Middle frontal gyrus (tissue), 1 donor: ENCODE data around the gene MAP3K4.

Source experiments
- DNase-seq: peaks from one replicate; pipeline ENCODE4 v3.0.0-alpha.2; 2015; ENCODE audit warnings: low spot score; ENCODE audit errors: extremely low spot score

Gene MAP3K4

GRCh38 chr6:161141173-161141572, 149.6 kb downstream of the MAP3K4 start:
- DNase-seq, result no peak

DNA sequence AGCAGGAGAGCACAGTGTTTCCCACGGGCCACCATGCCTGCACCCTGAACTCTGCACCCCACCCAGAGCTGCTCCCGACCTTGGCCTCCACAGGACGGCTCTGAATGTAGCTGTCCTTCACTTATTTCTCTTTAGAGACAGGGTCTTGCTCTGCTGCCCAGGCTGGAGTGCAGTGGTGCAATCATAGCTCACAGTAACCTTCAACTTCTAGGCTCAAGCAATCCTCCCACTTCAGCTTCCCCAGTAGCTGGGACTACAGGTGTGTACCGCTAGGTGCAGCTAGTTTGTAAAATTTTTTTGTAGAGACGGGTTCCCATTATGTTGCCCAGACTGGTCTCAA, 151.4 kb downstream of the MAP3K4 start:
- DNase-seq, result no peak

GRCh38 chr6:161143663-161144430, 152.3 kb downstream of the MAP3K4 start:
- DNase-seq, result no peak

DNA sequence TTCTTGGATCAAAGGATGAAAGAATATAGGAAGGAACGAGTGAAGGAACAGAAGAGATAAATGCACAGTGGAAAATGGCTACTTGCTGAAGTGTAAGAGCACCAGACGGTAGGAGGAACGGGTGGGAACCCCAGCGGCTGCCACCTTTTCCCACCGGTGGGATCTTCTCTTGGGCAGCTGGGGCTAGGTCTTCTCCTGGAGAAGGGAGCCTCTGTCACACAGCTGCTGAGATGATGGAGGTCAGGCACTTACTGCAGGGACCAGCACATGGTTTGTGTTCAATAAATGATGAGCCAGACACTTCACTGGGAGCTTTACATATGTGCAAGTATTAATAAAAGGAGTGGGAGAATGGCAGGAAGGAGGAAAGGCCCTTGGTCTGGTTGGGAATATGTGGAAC, 158.6 kb downstream of the MAP3K4 start:
- no peak for DNase-seq

- DNase-seq, result no peak
Measured at GRCh38 chr6:161150566-161150965, 159.0 kb downstream of the MAP3K4 start.

- no peak for DNase-seq
Measured at GRCh38 chr6:161151059-161151645, 159.6 kb downstream of the MAP3K4 start.

DNA sequence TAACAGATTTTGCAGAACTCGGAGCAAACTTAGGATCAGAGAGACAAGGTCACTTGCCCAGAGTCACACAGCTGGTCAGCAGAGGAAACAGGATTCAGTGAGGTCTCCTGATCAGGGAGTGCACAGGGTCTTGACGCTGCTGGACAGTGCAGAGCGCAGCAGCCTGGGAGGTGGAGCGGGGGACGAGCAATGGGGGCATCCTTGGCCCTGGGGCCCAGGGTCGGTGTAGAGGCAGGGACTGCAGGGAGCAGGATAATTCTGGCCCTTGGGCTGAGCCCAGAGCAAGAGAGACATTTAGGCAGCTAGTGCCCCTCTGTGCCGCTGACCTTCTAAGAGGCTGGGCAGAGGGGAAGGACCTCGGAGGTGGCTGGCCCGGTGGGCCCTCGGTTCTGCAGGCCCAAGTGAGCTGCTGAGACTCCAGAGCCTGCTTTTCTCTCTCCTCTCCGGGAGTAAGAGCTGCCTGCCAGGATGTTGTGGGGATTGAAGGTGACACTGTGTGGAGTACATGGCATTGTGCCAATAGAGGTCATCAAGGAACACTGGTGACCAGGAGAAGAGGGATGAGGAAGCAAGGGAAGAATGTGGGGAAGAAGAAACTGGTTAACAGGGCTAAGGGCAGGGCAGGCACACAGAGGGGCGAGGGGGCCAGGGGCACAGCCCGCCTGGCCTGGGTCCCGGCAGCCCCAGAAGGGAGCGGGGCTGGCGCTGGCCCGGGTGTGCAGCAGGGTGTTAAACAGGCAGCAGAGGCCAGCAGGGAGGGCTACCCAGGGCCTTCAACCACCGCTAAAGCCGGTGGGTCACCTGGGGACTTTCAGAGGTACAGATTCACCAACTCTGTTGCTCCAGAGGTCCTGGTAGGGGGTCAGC, 160.3 kb downstream of the MAP3K4 start:
- DNase-seq, result no peak

DNA sequence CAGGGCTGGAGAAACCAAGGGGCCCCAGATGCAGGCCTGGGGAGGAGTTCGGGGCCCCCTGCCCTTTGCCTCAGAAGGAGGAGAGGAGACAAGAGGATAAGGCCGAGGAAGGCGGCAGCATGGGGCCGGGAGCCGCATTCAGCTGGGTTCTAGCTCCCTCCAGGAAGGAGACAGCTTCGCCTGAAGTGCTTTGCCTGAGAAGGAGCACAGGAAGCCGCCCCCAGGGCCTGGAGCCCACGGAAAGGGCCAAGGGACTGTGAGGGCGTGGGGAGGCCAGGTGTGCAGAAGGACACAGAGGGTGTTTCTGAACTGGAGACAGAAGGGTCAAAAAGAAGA, 160.9 kb downstream of the MAP3K4 start:
- no peak for DNase-seq

DNA sequence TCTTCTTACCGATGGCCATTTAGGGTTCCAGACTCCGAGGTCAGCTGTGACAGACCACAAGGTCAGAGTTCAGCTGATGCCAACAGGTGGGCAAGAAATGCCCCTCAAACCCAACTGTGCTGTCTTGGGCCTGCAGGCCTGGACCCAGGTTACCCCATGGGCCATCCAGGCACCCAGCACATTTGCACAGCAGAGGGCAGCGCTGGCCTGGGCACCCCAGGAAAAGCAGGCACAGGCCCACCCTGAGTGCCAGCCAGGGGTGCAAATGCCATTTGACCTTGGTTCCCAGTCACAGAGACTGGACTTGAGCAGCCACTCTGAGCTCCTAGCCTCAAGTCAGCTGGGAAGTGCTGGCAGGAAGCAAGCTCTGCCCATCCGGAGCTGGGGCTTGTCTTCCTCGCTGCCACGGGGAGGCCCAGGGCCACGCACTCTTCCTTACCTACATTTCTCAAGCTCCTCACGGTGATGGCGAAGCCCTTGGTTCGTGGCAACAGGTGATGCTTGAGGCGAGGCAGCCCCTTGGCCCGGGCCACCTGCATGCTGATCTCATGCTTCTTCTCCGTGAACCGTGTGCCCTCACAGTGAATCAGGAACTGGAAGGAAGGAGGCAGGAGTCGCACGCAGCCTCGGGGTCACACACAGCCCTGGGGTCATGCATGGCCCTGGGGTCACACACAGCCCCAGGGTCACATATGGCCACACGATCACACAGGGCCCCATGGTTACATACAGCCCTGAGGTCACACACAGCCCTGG, 161.5 kb downstream of the MAP3K4 start:
- no peak for DNase-seq

DNA sequence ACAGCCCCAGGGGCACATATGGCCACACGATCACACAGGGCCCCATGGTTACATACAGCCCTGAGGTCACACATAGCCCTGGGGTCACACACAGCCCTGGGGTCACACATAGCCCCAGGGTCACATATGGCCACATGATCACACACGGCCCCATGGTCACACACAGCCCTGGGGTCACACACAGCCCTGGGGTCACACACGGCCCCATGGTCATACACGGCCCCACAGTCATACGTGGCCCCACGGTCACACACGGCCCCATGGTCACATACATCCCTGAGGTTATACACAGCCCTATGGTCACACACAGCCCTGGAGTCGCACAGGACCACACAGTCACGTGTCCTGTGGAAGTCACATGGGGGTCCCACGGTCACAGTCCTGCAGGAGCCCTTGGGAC, 162.2 kb downstream of the MAP3K4 start:
- DNase-seq, result no peak

GRCh38 chr6:161154796-161155335, 163.3 kb downstream of the MAP3K4 start:
- DNase-seq, result no peak

- DNase-seq, result no peak
Measured at GRCh38 chr6:161161121-161161520, 169.6 kb downstream of the MAP3K4 start.

DNA sequence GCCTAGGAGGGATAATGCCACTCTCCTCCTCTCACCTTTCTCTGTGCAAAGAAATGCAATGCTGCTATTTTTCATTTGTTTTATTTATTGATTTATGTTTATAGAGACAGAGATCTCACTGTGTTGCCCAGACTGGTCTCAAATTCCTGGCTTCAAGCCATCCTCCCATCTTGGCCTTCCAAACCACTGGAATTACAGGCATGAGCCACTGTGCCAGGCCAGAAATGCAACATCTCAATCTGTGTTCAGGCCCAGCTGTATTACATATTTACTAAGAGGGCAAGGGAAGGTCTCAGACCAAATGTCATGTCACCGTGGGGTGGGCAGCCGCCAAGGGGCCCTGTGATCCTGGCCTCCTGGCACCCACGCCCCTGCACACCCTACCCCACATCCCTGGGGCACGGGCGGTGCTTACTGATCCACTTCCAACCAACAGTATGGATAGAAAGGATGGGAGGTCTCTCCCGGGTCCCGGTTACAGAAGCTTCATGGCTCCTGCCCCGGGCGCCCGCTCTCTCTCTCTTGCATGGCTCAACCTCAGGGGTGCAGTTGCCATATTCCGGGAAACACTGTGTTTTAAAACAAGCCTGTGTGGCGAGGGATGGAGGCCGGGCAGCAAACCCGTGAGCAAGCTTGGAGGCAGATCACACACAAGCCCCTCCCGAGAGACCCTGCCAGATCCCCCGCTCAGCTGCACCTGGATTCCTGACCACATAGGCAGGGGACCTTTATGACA, 170.5 kb downstream of the MAP3K4 start:
- DNase-seq, result no peak

GRCh38 chr6:161162722-161163121, 171.2 kb downstream of the MAP3K4 start:
- DNase-seq, result no peak

DNA sequence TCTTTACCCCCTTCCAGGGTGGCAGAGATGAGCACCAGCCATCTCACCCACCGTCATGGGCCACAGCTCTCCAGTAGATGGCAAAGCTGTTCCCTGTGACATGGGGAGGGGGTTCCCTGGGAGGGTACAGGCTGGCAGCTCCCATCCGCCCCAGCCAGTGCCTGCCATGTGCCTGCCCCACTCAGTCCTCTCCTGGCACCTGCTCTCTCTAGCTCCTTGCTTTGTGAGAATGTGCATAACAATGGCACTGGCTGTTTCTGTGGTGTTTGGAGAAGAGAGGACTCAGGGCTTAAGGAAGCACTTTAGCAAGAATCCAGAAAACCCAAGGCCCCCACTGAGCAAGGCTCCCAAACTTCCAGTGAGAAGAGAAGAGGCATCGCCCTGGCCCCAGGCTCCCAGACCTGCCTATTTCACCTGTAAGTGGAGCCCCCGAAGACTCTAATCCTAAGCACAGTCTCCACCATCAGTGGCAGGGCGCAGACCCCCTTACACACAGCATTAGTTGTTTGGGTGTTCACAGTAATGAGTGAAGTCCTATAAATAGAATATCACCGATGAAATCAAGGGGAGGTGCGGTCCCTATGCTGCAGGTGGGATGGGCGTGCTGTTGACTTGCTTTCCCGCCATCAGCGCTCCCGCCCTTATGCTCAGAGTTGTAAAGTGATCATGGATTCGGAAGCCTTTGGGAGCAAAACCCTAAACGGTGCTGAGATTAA, 172.1 kb downstream of the MAP3K4 start:
- no peak for DNase-seq

- DNase-seq, result no peak
Measured at GRCh38 chr6:161164182-161164625, 172.6 kb downstream of the MAP3K4 start.

- no peak for DNase-seq
Measured at GRCh38 chr6:161166176-161166575, 174.6 kb downstream of the MAP3K4 start.

DNA sequence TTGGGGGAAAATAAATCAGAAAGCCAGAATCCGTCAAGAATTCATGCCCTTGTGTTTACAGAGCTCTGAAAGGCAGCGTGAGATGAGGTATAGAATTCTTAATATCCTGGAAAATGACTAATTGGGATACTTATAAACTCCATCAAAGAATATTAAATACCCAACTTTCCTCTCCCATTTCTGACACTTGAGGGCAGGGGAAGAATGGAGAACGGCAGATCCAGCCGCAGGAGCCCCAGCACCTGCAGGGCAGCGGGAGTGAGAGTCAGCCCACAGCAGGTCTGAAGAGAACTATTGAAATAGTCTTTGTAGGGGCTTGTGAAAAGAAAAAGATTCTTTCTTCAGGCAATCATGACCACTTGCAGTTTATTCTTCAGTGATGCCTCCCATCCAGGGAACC, 175.1 kb downstream of the MAP3K4 start:
- no peak for DNase-seq
